Measurements from ENCODE around the gene EPHA8.

The EPHA8 gene

DNA sequence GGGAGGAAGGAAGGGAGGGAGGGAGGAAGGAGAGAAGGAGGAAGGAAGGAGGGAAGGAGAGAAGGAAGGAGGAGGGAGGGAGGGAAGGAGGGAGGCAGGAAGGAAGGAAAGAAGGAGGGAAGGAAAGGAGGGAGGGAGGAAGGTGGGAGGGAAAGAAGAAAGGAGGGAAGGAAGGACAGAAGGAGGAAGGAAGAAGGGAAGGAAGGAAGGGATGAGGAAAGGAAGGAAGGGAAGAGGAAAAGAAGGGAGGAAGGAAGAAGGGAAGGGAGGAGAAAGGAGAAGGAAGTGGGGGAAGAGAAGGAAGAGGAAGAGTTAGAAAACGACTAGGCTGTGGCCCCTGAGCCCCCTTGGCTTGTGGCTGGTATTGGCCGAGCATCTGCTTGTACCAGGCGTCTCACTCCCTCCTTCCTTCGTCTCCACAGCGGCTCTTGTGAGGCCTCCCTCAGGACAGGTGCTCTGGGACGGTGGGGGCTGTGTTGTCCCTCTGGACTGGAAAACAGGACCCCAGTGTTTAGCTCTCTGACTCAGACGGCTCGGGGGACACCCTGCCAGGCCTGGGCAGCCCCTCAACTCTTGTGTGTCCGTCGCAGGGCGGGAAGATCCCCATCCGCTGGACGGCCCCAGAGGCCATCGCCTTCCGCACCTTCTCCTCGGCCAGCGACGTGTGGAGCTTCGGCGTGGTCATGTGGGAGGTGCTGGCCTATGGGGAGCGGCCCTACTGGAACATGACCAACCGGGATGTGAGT, 37.0 kb downstream of the EPHA8 start:
- ChIA-PET CTCF (no interaction called here), POLR2A (no interaction called here)
- no peaks in the 10 kb centered on the region for H3K4me1 ChIP-seq (ENCODE audit: control insufficient read depth, insufficient read depth, low read length)
- no peaks in the 10 kb centered on the region for H3K9me3 ChIP-seq (ENCODE audit: control insufficient read depth, insufficient read depth, low read depth, low read length)
- TF ChIP-seq, protein P1, sequence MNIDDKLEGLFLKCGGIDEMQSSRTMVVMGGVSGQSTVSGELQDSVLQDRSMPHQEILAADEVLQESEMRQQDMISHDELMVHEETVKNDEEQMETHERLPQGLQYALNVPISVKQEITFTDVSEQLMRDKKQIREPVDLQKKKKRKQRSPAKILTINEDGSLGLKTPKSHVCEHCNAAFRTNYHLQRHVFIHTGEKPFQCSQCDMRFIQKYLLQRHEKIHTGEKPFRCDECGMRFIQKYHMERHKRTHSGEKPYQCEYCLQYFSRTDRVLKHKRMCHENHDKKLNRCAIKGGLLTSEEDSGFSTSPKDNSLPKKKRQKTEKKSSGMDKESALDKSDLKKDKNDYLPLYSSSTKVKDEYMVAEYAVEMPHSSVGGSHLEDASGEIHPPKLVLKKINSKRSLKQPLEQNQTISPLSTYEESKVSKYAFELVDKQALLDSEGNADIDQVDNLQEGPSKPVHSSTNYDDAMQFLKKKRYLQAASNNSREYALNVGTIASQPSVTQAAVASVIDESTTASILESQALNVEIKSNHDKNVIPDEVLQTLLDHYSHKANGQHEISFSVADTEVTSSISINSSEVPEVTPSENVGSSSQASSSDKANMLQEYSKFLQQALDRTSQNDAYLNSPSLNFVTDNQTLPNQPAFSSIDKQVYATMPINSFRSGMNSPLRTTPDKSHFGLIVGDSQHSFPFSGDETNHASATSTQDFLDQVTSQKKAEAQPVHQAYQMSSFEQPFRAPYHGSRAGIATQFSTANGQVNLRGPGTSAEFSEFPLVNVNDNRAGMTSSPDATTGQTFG (tag by site-specific recombination; IDR thresholded peaks at IDR 0.05; ENCODE audit: borderline replicate concordance) = peak; percentile 66; the same call in 1 of the 2 replicates
- TF ChIP-seq PRDM1 (tag by site-specific recombination; IDR thresholded peaks at IDR 0.05) = peak; percentile 56
- TF ChIP-seq ZNF621 (tag by site-specific recombination; IDR thresholded peaks at IDR 0.05) = 0 out of 2 replicates have a peak, but pooled peaks have one; percentile 42
- TF ChIP-seq, protein P2, sequence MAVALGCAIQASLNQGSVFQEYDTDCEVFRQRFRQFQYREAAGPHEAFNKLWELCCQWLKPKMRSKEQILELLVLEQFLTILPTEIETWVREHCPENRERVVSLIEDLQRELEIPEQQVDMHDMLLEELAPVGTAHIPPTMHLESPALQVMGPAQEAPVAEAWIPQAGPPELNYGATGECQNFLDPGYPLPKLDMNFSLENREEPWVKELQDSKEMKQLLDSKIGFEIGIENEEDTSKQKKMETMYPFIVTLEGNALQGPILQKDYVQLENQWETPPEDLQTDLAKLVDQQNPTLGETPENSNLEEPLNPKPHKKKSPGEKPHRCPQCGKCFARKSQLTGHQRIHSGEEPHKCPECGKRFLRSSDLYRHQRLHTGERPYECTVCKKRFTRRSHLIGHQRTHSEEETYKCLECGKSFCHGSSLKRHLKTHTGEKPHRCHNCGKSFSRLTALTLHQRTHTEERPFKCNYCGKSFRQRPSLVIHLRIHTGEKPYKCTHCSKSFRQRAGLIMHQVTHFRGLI (tag by site-specific recombination; IDR thresholded peaks at IDR 0.05) = no peak
- 0 out of 2 replicates have a peak, but pooled peaks have one; percentile 28 for TF ChIP-seq ZNF785 (tag by site-specific recombination; IDR thresholded peaks at IDR 0.05)
- TF ChIP-seq ZNF473 (tag by site-specific recombination; IDR thresholded peaks at IDR 0.05) = 0 out of 2 replicates have a peak, but pooled peaks have one; percentile 44
- TF ChIP-seq SCRT1 (tag by site-specific recombination; IDR thresholded peaks at IDR 0.05; ENCODE audit: borderline replicate concordance) = no peak
- no peak for TF ChIP-seq SP7 (tag by site-specific recombination; IDR thresholded peaks at IDR 0.05)
- TF ChIP-seq RBAK (tag by site-specific recombination; IDR thresholded peaks at IDR 0.05) = no peak
- TF ChIP-seq ZNF366 (tag by site-specific recombination; conservative IDR thresholded peaks at IDR 0.05) = peak; percentile 99
- TF ChIP-seq, protein P3, sequence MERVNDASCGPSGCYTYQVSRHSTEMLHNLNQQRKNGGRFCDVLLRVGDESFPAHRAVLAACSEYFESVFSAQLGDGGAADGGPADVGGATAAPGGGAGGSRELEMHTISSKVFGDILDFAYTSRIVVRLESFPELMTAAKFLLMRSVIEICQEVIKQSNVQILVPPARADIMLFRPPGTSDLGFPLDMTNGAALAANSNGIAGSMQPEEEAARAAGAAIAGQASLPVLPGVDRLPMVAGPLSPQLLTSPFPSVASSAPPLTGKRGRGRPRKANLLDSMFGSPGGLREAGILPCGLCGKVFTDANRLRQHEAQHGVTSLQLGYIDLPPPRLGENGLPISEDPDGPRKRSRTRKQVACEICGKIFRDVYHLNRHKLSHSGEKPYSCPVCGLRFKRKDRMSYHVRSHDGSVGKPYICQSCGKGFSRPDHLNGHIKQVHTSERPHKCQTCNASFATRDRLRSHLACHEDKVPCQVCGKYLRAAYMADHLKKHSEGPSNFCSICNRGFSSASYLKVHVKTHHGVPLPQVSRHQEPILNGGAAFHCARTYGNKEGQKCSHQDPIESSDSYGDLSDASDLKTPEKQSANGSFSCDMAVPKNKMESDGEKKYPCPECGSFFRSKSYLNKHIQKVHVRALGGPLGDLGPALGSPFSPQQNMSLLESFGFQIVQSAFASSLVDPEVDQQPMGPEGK (tag by site-specific recombination; IDR thresholded peaks at IDR 0.05) = no peak
- H3K27ac ChIP-seq (ENCODE audit: extremely low read depth, low read depth, low read length) = no peak overlapping the region
- no peak overlapping the region for H3K4me3 ChIP-seq (ENCODE audit: low read depth, low read length)
- H3K36me3 ChIP-seq (ENCODE audit: control insufficient read depth in 2 of 2, insufficient read depth in 1 of 2, low read length in 2 of 2) = no peaks in the 10 kb centered on the region

DNA sequence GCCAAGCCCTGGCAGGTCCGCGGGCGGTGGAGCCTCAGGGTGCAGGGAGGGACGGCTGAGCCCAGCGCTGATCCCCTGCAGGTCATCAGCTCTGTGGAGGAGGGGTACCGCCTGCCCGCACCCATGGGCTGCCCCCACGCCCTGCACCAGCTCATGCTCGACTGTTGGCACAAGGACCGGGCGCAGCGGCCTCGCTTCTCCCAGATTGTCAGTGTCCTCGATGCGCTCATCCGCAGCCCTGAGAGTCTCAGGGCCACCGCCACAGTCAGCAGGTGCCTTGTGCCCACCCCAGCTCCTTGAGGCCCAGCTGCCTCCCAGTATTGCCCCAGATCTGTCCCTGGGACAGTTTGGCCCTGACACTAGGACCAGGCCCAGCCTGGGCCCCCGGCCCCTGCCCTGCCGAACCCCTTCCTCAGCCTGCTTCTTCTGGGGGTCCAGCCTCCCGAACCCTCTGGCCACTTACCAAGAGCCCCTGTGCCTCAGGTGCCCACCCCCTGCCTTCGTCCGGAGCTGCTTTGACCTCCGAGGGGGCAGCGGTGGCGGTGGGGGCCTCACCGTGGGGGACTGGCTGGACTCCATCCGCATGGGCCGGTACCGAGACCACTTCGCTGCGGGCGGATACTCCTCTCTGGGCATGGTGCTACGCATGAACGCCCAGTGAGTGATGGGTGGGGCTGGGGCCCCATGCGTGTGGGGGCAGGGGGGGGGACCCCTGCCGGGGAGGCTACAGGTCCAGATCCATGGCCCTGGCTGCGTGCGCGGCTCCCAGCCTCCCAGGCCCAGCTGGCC, 37.7 kb downstream of the EPHA8 start:
- CTCF ChIA-PET = no interaction called here
- POLR2A ChIA-PET = no interaction called here
- Histone ChIP-seq H3K4me3 (ENCODE audit: low read depth, low read length) (no peak overlapping the region), H3K27ac (ENCODE audit: extremely low read depth, low read depth, low read length) (no peak overlapping the region), H3K36me3 (ENCODE audit: control insufficient read depth in 2 of 2, insufficient read depth in 1 of 2, low read length in 2 of 2) (no peaks in the 10 kb centered on the region), H3K4me1 (ENCODE audit: control insufficient read depth, insufficient read depth, low read length) (no peaks in the 10 kb centered on the region), H3K9me3 (ENCODE audit: control insufficient read depth, insufficient read depth, low read depth, low read length) (no peaks in the 10 kb centered on the region)
- TF ChIP-seq ZNF776 (tag by site-specific recombination; IDR thresholded peaks at IDR 0.05; ENCODE audit: borderline replicate concordance) (no peak), ZNF830 (tag by site-specific recombination; IDR thresholded peaks at IDR 0.05; ENCODE audit: low read depth) (no peak), WT1 (tag by site-specific recombination; IDR thresholded peaks at IDR 0.05) (no peak)
